B cell (primary cell): ENCODE measurements around the gene ACTN1.

Source experiments
- CTCF ChIP-seq: fragments of 200-600 bp; IDR thresholded peaks from one replicate; pipeline ENCODE4 v1.8.0; 2022; ENCODE audit warnings: antibody characterized with exemption, mild to moderate bottlenecking
- EZH2 ChIP-seq: IDR thresholded peaks from 2 replicates; pipeline ENCODE4 v1.6.1; 2012; ENCODE audit warnings: borderline replicate concordance, low read depth, mild to moderate bottlenecking, moderate library complexity, low read length; ENCODE audit not compliant: insufficient read depth, poor library complexity, severe bottlenecking

GRCh38 chr14:68879321-68879781 lies 99.8 kb downstream of the ACTN1 start:
- no peak for TF ChIP-seq CTCF
- TF ChIP-seq EZH2, result no peak
